HEK293T (cell line): ENCODE data around the gene PRDM16.

ENCODE experiments used
- ARNT ChIP-seq: fragments of 450-650 bp; IDR thresholded peaks from 2 replicates; pipeline ENCODE4 v1.6.1; 2017; ENCODE audit warnings: mild to moderate bottlenecking
- FOXK2 ChIP-seq: fragments of 450-650 bp; IDR thresholded peaks from 2 replicates; pipeline ENCODE4 v1.6.1; 2016; ENCODE audit warnings: mild to moderate bottlenecking
- SP1 ChIP-seq: fragments of 450-650 bp; IDR thresholded peaks from 2 replicates; pipeline ENCODE4 v1.6.1; 2017

- TF ChIP-seq FOXK2 = no peak
- no peak for TF ChIP-seq ARNT
- TF ChIP-seq SP1 = no peak
Observed at GRCh38 chr1:3464649-3465025, 395.6 kb downstream of the PRDM16 start.
